Measurements from ENCODE around the gene BCL7C.

The BCL7C gene

DNA sequence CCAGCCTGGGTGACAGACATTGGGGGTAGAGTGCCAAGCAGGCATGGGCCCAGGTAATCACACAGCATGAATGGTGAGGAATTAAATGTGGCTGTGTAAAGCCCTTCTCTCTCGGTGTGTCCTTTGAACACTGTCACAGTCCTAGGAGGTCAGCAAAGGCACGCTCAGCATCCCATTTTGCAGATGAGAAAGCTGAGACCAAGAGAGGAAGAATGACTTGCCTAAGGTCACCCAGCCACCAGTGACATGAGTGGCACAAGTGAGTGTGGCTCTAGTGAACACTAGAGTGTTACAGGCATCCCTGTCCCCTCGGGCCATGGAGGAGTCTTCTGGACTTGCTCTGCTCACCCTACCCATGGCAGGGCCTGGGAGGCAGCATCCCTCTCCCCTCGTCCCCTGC, 13.2 kb upstream of the BCL7C start:
- no peak overlapping the region for H3K4me3 ChIP-seq (ENCODE audit: low read depth, low read length)
- TF ChIP-seq, protein P1, sequence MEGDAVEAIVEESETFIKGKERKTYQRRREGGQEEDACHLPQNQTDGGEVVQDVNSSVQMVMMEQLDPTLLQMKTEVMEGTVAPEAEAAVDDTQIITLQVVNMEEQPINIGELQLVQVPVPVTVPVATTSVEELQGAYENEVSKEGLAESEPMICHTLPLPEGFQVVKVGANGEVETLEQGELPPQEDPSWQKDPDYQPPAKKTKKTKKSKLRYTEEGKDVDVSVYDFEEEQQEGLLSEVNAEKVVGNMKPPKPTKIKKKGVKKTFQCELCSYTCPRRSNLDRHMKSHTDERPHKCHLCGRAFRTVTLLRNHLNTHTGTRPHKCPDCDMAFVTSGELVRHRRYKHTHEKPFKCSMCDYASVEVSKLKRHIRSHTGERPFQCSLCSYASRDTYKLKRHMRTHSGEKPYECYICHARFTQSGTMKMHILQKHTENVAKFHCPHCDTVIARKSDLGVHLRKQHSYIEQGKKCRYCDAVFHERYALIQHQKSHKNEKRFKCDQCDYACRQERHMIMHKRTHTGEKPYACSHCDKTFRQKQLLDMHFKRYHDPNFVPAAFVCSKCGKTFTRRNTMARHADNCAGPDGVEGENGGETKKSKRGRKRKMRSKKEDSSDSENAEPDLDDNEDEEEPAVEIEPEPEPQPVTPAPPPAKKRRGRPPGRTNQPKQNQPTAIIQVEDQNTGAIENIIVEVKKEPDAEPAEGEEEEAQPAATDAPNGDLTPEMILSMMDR (conservative IDR thresholded peaks at IDR 0.05; ENCODE audit: low read depth, low read length): no peak
- DNase-seq (ENCODE audit: low read depth): no peak

DNA sequence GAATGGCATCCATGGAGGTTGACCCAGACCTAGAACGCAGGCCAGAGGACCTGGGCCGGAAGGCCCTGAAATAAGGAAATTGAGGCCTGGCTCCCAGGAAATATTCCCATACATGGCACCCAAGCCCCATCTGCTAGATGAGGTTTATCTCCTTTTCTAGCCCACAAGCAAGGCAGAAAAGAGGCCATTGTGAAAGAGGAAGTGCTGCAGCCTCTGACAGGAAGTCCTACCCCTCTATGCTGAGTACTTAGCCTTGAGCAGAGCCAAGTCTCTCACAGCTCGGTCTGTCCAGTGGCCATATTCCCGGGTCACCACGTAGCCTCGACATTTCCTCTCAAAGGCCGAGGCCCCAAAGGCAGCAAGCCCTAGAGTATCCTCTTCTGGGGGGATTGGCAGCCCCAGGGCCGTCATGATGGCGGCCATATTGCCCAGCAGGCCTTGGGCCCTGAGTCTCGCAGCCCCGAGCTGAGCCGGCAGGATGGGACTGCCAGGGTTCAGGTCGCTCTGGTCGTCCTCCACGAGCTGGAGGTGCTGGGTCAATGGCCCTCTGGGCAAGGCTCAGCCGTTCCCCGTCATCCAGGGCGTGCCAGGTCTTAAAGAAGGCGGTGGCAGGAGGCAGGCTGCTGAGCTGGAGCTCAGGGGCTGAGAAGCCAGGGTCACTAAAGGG, 10.4 kb upstream of the BCL7C start:
- TF ChIP-seq, protein P1 (conservative IDR thresholded peaks at IDR 0.05; ENCODE audit: low read depth, low read length): no peak
- no peak for DNase-seq (ENCODE audit: low read depth)
- no peak overlapping the region for H3K4me3 ChIP-seq (ENCODE audit: low read depth, low read length)

DNA sequence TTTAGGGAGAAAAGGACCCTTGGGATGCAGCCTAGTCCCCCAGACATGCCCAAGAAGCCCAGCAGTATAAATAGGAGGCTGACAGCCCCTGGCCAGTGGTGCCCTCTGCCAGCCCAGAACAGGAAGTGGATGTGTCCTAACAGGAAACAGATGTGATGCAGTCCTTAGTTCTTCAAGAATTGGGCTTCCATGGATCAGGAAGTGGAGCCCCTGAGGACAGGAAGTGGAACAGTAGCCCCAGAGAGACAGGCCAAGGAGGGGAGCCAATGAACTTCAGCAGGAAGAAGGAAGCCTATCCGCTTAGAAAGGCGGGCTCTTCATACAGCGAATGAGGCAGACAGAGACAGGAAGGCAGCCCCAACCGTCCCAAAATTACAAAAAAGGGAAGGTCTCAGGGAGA, 9.7 kb upstream of the BCL7C start:
- peak; percentile 23 for DNase-seq (ENCODE audit: low read depth)
- TF ChIP-seq, protein P1 (conservative IDR thresholded peaks at IDR 0.05; ENCODE audit: low read depth, low read length): no peak
- H3K4me3 ChIP-seq (ENCODE audit: low read depth, low read length): no peak overlapping the region

DNA sequence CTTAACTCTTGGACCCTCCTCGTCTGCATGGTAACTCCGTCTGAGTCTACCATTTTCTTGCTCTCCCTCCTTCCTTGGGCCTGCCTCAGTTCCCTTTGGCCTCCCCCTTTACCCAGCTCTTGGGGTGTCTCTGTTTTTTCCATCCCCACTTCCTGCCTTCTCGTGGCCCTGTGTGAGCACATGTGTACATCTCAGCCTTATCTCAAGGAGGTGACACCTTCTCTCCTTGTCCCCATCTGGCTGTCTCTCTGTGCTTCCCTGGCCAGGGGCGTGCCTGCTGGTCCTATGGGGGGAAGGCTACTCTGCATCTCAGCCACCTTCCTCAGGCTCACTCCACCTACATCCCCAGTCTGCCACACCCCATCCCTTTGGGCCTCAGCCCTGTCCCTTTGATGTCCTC, 9.1 kb upstream of the BCL7C start:
- TF ChIP-seq, protein P1 (conservative IDR thresholded peaks at IDR 0.05; ENCODE audit: low read depth, low read length): no peak
- no peak overlapping the region for H3K4me3 ChIP-seq (ENCODE audit: low read depth, low read length)
- no peak for DNase-seq (ENCODE audit: low read depth)

DNA sequence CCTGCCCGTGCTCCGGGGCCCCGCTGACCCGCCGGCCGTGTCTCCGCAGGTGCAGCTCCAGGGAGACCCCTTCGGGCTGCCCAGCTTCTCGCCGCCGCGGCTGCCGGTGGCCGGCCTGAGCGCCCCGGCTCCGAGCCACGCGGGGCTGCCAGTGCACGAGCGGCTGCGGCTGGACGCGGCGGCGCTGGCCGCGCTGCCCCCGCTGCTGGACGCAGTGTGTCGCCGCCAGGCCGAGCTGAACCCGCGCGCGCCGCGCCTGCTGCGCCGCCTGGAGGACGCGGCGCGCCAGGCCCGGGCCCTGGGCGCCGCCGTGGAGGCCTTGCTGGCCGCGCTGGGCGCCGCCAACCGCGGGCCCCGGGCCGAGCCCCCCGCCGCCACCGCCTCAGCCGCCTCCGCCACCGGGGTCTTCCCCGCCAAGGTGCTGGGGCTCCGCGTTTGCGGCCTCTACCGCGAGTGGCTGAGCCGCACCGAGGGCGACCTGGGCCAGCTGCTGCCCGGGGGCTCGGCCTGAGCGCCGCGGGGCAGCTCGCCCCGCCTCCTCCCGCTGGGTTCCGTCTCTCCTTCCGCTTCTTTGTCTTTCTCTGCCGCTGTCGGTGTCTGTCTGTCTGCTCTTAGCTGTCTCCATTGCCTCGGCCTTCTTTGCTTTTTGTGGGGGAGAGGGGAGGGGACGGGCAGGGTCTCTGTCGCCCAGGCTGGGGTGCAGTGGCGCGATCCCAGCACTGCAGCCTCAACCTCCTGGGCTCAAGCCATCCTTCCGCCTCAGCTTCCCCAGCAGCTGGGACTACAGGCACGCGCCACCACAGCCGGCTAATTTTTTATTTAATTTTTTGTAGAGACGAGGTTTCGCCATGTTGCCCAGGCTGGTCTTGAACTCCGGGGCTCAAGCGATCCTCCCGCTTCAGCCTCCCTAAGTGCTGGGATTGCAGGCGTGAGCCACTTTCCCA, 8.4 kb upstream of the BCL7C start:
- TF ChIP-seq, protein P1 (conservative IDR thresholded peaks at IDR 0.05; ENCODE audit: low read depth, low read length): no peak
- peak; percentile 62 for DNase-seq (ENCODE audit: low read depth)
- peak overlapping the region; percentile 61 for H3K4me3 ChIP-seq (ENCODE audit: low read depth, low read length)

DNA sequence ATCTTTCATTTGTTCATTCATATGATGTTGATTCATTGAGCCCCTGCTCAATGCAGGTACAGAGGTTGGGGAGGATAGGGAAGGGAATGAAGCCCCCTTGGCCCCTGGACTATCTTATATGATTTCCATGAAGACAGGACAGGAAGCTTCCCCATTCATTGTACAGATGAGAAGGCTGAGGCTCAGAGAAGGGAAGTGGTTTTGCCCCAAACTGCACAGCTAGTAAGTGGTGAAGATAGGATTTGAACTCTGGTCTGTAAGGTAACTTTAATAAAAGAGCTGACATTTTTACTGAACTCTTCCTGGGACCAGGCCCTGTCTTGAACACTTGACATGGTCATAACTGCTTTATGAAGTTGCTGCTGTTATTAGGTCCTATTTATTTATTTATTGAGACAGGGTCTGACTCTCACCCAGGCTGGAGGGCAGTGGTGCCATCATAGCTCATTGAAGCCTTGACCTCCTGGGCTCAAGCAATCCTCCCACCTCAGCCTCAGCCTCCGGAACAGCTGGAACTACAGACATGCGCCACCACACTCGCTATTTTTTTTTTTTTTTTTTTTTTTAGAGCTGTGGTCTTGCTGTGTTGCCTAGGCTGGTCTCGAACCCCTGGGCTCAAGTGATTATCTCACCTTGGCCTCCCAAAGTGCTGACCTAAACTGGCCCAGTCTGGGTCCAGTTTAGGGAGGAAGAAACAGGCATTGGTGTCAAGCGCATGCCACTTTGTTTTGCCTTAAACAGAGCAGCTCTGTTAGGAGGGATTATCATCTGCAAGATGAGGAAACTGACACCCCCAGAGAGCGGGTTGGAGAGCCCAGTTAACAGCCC, 7.5 kb upstream of the BCL7C start:
- no peak for DNase-seq (ENCODE audit: low read depth)
- TF ChIP-seq, protein P1 (conservative IDR thresholded peaks at IDR 0.05; ENCODE audit: low read depth, low read length): no peak
- peak overlapping the region; percentile 61 for H3K4me3 ChIP-seq (ENCODE audit: low read depth, low read length)
